Liver (tissue), 3 donors: ENCODE data around the gene REL.

ENCODE experiments used
- EGR1 ChIP-seq, 2 donors: IDR thresholded peaks; 2 replicates each; pipeline ENCODE4 v1.6.1; 2016 to 2018; ENCODE audit warnings: antibody characterized with exemption in 2 of 2, low read depth in 2 of 2
- FOXA1 ChIP-seq: IDR thresholded peaks from 2 replicates; pipeline ENCODE4 v1.6.1; 2016; ENCODE audit warnings: antibody characterized with exemption
- FOXA2 ChIP-seq: IDR thresholded peaks from 2 replicates; pipeline ENCODE4 v1.6.1; 2016; ENCODE audit warnings: antibody characterized with exemption
- HNF4G ChIP-seq: IDR thresholded peaks from 2 replicates; pipeline ENCODE4 v1.6.1; 2016; ENCODE audit warnings: antibody characterized with exemption
- JUND ChIP-seq, 2 donors: IDR thresholded peaks; 2 replicates each; pipeline ENCODE4 v1.6.1; 2016; ENCODE audit warnings: antibody characterized with exemption in 2 of 2
- MAX ChIP-seq: IDR thresholded peaks from 2 replicates; pipeline ENCODE4 v1.6.1; 2016; ENCODE audit warnings: antibody characterized with exemption
- RAD21 ChIP-seq, 2 donors: IDR thresholded peaks; 2 replicates each; pipeline ENCODE4 v1.6.1; 2016; ENCODE audit warnings: antibody characterized with exemption in 2 of 2, mild to moderate bottlenecking in 2 of 2
- SP1 ChIP-seq: IDR thresholded peaks from 2 replicates; pipeline ENCODE4 v1.6.1; 2018; ENCODE audit warnings: antibody characterized with exemption, mild to moderate bottlenecking
- TAF1 ChIP-seq: conservative IDR thresholded peaks from 2 replicates; pipeline ENCODE4 v1.6.1; 2016; ENCODE audit warnings: antibody characterized with exemption, mild to moderate bottlenecking
- YY1 ChIP-seq: IDR thresholded peaks from 2 replicates; pipeline ENCODE4 v1.6.1; 2016; ENCODE audit warnings: antibody characterized with exemption, mild to moderate bottlenecking
- TF ChIP-seq, protein P1 (sequence below): fragments of 150-350 bp; IDR thresholded peaks from 2 replicates; pipeline ENCODE4 v1.5.1; 2017; ENCODE audit warnings: improper control_type of control experiment, low read depth, low read length; ENCODE audit not compliant: missing input control
- TF ChIP-seq, protein P2 (sequence below): IDR thresholded peaks from 2 replicates; pipeline ENCODE4 v1.6.1; 2016; ENCODE audit warnings: antibody characterized with exemption, mild to moderate bottlenecking
- TF ChIP-seq, protein P3 (sequence below): IDR thresholded peaks from 2 replicates; pipeline ENCODE4 v1.6.1; 2016; ENCODE audit warnings: antibody characterized with exemption
- donor health status: healthy.
- donor health status: healthy.

GRCh38 chr2:60843006-60843405, 38.4 kb upstream of the REL start:
- TF ChIP-seq, protein P1, sequence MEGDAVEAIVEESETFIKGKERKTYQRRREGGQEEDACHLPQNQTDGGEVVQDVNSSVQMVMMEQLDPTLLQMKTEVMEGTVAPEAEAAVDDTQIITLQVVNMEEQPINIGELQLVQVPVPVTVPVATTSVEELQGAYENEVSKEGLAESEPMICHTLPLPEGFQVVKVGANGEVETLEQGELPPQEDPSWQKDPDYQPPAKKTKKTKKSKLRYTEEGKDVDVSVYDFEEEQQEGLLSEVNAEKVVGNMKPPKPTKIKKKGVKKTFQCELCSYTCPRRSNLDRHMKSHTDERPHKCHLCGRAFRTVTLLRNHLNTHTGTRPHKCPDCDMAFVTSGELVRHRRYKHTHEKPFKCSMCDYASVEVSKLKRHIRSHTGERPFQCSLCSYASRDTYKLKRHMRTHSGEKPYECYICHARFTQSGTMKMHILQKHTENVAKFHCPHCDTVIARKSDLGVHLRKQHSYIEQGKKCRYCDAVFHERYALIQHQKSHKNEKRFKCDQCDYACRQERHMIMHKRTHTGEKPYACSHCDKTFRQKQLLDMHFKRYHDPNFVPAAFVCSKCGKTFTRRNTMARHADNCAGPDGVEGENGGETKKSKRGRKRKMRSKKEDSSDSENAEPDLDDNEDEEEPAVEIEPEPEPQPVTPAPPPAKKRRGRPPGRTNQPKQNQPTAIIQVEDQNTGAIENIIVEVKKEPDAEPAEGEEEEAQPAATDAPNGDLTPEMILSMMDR, result no peak
- TF ChIP-seq MAX, result no peak
- TF ChIP-seq HNF4G, result no peak
- TF ChIP-seq, protein P2, sequence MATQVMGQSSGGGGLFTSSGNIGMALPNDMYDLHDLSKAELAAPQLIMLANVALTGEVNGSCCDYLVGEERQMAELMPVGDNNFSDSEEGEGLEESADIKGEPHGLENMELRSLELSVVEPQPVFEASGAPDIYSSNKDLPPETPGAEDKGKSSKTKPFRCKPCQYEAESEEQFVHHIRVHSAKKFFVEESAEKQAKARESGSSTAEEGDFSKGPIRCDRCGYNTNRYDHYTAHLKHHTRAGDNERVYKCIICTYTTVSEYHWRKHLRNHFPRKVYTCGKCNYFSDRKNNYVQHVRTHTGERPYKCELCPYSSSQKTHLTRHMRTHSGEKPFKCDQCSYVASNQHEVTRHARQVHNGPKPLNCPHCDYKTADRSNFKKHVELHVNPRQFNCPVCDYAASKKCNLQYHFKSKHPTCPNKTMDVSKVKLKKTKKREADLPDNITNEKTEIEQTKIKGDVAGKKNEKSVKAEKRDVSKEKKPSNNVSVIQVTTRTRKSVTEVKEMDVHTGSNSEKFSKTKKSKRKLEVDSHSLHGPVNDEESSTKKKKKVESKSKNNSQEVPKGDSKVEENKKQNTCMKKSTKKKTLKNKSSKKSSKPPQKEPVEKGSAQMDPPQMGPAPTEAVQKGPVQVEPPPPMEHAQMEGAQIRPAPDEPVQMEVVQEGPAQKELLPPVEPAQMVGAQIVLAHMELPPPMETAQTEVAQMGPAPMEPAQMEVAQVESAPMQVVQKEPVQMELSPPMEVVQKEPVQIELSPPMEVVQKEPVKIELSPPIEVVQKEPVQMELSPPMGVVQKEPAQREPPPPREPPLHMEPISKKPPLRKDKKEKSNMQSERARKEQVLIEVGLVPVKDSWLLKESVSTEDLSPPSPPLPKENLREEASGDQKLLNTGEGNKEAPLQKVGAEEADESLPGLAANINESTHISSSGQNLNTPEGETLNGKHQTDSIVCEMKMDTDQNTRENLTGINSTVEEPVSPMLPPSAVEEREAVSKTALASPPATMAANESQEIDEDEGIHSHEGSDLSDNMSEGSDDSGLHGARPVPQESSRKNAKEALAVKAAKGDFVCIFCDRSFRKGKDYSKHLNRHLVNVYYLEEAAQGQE, result no peak
- TF ChIP-seq TAF1, result no peak
- no peak for TF ChIP-seq SP1
- TF ChIP-seq FOXA2, result no peak
- TF ChIP-seq FOXA1, result no peak
- TF ChIP-seq YY1, result no peak
- no peak for TF ChIP-seq EGR1 (IDR thresholded peaks at IDR 0.05; ENCODE audit: low read depth in 2 of 2)
- TF ChIP-seq, protein P3, sequence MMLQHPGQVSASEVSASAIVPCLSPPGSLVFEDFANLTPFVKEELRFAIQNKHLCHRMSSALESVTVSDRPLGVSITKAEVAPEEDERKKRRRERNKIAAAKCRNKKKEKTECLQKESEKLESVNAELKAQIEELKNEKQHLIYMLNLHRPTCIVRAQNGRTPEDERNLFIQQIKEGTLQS, result no peak
- no peak for TF ChIP-seq RAD21 (IDR thresholded peaks at IDR 0.05)
- no peak for TF ChIP-seq JUND (IDR thresholded peaks at IDR 0.05)
